Activated T-cell treated with anti-CD3 and anti-CD28 coated beads, Interleukin-2, amount 50 U/mL, for 72 hours (primary cell): Measurements from ENCODE around the gene FIZ1. TPM values are rescaled to one million over a fixed set of nuclear protein-coding genes. Genes with fewer than 3 reads are reported as not detected.
"Not testable (repeated sequence)": the region's sequence is repeated elsewhere in the genome, so short reads cannot be mapped to it uniquely, and the experiment has no call there.

Source experiments
- ATAC-seq, 2 donors: fragments of 150-1000 bp; cut with Tn5 transposase; replicated peaks in 1 of 2; 2 replicates each; pipeline ENCODE4 v1.10.0; 2021; ENCODE audit warnings: moderate library complexity in 2 of 2, mild to moderate bottlenecking in 1 of 2
- DNase-seq, 2 donors: peaks; one replicate each; pipeline ENCODE4 v3.0.0; 2021 to 2022; ENCODE audit warnings: mixed read lengths in 1 of 2
- H3K27ac Mint-ChIP-seq: one replicate; pipeline ENCODE4 v1.8.0; 2022; ENCODE audit warnings: mild to moderate bottlenecking, moderate library complexity, mixed read lengths
- H3K27me3 Mint-ChIP-seq: one replicate; pipeline ENCODE4 v1.8.0; 2022; ENCODE audit warnings: low read depth, mixed read lengths
- H3K36me3 Mint-ChIP-seq, 2 donors: one replicate each; pipeline ENCODE4 v1.8.0; 2022; ENCODE audit warnings: mixed read lengths in 2 of 2, mild to moderate bottlenecking in 1 of 2; ENCODE audit not compliant: insufficient read depth in 2 of 2
- H3K4me1 Mint-ChIP-seq: one replicate; pipeline ENCODE4 v1.8.0; 2022; ENCODE audit warnings: low read depth, mixed read lengths
- H3K4me3 Mint-ChIP-seq, 2 donors: one replicate each; pipeline ENCODE4 v1.8.0; 2022; ENCODE audit warnings: mild to moderate bottlenecking in 2 of 2, mixed read lengths in 2 of 2, moderate library complexity in 2 of 2
- H3K9me3 Mint-ChIP-seq, 2 donors: one replicate each; pipeline ENCODE4 v1.8.0; 2022; ENCODE audit warnings: mixed read lengths in 2 of 2
- total RNA-seq, 2 donors: library from RNA; stranded (reverse); gene quantifications; one replicate each; pipeline ENCODE4 v1.2.3, GENCODE V29; 2022

Gene FIZ1
- total RNA-seq, 2 donors from 2014 or later, result 16.2 to 17.3 TPM

GRCh38 chr19:55593096-55593772 lies 6.1 kb downstream of the FIZ1 start:
- DNase-seq (no peak), ATAC-seq (no peak)
- peaks cover 7% of the 10 kb centered on the region for H3K4me1 Mint-ChIP-seq
- H3K9me3 Mint-ChIP-seq, result peaks cover 1 to 3% of the 10 kb centered on the region in 2 donors
- H3K4me3 Mint-ChIP-seq, result no peak overlapping the region
- H3K27ac Mint-ChIP-seq, result no peak overlapping the region
- H3K27me3 Mint-ChIP-seq, result no peaks in the 10 kb centered on the region
- H3K36me3 Mint-ChIP-seq, result peaks cover 14 to 23% of the 10 kb centered on the region in 2 donors

DNA sequence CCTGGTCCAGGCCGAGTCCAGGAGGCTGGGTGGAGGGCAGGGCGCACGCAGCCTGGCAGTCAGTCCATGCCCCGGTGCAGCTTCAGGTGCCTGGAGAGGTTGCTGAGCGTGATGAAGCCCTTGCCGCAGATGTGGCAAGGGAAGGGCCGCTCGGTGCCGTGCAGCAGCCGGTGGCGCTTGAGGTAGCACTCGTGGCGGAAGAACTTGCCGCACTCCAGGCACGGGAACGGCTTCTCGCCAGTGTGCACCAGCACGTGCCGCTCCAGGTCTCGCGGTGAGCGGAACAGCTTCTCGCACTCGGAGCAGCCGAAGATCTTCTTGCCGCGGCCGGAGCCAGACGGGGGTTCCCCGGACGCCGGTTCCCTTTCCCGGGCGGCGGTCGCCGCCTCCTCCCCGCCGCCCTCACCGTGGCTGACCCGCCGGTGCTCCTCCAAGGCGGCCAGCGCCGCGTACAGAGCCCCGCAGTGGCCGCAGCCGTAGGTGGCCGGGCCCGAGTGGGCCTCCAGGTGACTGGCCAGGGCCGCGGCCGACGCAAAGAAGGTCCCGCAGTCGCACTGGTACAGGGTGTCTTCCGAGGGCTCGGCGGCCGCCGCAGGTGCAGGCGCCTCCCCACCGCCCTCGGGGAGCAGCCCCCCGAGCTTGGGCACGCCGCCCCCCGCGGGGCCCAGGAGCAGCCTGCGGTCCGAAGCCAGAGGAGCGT lies 6.8 kb downstream of the FIZ1 start:
- Mint-ChIP-seq H3K4me1 (peaks cover 5% of the 10 kb centered on the region), H3K9me3 (peaks cover 1 to 3% of the 10 kb centered on the region in 2 donors), H3K27ac (no peak overlapping the region), H3K36me3 (peaks cover 12 to 23% of the 10 kb centered on the region in 2 donors), H3K27me3 (no peaks in the 10 kb centered on the region), H3K4me3 (no peak overlapping the region)
- no peak for DNase-seq
- ATAC-seq, result no peak

GRCh38 chr19:55591555-55591954 lies 7.8 kb downstream of the FIZ1 start:
- H3K27me3 Mint-ChIP-seq, result no peaks in the 10 kb centered on the region
- ATAC-seq (no peak), DNase-seq (no peak)
- no peak overlapping the region for H3K27ac Mint-ChIP-seq
- peaks cover 12 to 16% of the 10 kb centered on the region in 2 donors for H3K36me3 Mint-ChIP-seq
- peaks cover 1 to 3% of the 10 kb centered on the region in 2 donors for H3K9me3 Mint-ChIP-seq
- no peak overlapping the region for H3K4me3 Mint-ChIP-seq
- peaks cover 11% of the 10 kb centered on the region for H3K4me1 Mint-ChIP-seq

GRCh38 chr19:55590617-55591016 lies 8.7 kb downstream of the FIZ1 start:
- Mint-ChIP-seq H3K4me1 (peaks cover 20% of the 10 kb centered on the region), H3K27ac (no peak overlapping the region), H3K27me3 (no peaks in the 10 kb centered on the region), H3K36me3 (peaks cover 8 to 10% of the 10 kb centered on the region in 2 donors), H3K9me3 (peaks cover 0 to 3% of the 10 kb centered on the region in 2 donors), H3K4me3 (no peak overlapping the region)
- ATAC-seq, result no peak
- DNase-seq, result no peak

DNA sequence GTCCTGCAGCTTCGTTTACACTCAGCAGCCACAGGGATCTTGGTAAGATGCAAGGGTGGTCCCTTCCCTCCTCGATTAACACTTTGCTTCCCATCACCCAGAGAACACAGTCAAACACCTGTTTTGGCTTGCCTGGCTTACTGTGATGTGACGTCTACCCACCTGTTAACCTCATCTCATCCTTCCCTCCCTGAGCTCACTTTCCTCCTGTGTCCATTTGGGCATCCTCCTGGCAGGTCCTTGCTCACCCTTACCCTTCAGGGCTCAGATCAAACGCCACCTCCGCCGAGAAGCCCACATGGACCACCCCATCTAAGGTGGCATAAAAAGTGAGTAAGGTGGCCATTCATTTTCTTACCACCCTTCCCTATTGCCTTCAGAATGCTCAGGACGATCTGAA lies 9.2 kb downstream of the FIZ1 start:
- Mint-ChIP-seq H3K9me3 (peaks cover 0 to 3% of the 10 kb centered on the region in 2 donors), H3K27me3 (no peaks in the 10 kb centered on the region), H3K27ac (no peak overlapping the region), H3K4me3 (no peak overlapping the region), H3K36me3 (peaks cover 3 to 5% of the 10 kb centered on the region in 2 donors), H3K4me1 (peaks cover 25% of the 10 kb centered on the region)
- DNase-seq (no peak), ATAC-seq (no peak)

DNA sequence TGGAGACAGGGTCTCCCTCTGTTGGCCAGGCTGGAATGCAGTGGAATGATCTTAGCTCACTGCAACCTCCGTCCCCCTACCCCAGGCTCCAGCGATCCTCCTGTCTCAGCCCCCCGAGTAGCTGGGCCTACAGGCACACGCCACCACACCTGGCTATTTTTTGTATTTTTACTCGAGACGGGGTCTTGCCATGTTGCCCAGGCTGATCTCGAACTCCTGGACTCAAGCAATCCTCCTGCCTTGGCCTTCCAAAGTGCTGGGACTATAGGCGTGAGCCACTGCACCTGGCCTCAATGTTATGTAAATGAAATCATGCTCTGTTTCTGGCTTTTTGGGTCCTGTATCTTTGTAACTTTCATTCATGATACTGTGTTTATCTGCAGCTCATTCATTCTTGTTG lies 10.6 kb downstream of the FIZ1 start:
- Mint-ChIP-seq H3K4me3 (no peak overlapping the region), H3K36me3 (no peaks in the 10 kb centered on the region), H3K9me3 (no peaks in the 10 kb centered on the region), H3K27me3 (no peaks in the 10 kb centered on the region), H3K27ac (no peak overlapping the region), H3K4me1 (peaks cover 26% of the 10 kb centered on the region)
- DNase-seq (no peak), ATAC-seq (no peak)

DNA sequence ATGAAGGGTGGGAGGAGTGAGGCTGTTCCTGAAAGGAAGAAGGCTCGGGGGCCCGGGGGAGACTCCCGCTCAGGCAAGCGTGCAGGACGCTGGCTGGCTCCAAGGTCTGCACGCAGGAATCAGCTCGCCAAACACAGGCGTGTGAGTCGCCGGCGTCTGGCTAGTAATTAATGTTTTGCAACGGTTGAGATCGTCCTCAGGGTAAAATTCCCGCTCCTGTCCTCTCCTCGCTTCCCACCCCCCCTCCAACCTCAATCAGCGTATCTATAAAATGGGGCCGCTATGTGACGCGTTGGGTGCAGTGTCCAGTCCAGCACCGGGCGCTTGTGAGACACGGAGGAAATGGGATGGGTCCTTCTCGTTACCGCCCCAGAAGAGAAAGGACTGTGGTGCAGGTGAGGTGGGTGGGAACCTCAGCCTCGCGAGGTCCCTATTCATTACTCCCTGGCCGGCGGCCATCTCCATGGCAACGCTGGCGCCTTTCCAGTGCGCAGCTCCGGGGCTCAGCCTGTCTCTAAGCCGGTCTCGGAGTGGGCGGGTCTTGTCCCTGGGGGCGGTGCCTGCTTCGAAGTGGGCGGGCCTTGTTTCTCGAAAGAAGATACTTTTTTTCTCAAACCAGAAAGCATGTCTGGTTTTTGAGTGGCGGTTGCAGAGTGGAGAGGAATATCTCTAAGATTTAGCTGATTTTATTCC lies 12.2 kb downstream of the FIZ1 start:
- H3K4me1 Mint-ChIP-seq, result peaks cover 26% of the 10 kb centered on the region
- no peaks in the 10 kb centered on the region for H3K36me3 Mint-ChIP-seq
- H3K27ac Mint-ChIP-seq, result no peak overlapping the region
- peak overlapping the region; percentile 70 to 87 for H3K4me3 Mint-ChIP-seq
- H3K27me3 Mint-ChIP-seq, result no peaks in the 10 kb centered on the region
- H3K9me3 Mint-ChIP-seq, result no peaks in the 10 kb centered on the region
- DNase-seq (peak; percentile 93 to 94), ATAC-seq (peak; percentile 98)

DNA sequence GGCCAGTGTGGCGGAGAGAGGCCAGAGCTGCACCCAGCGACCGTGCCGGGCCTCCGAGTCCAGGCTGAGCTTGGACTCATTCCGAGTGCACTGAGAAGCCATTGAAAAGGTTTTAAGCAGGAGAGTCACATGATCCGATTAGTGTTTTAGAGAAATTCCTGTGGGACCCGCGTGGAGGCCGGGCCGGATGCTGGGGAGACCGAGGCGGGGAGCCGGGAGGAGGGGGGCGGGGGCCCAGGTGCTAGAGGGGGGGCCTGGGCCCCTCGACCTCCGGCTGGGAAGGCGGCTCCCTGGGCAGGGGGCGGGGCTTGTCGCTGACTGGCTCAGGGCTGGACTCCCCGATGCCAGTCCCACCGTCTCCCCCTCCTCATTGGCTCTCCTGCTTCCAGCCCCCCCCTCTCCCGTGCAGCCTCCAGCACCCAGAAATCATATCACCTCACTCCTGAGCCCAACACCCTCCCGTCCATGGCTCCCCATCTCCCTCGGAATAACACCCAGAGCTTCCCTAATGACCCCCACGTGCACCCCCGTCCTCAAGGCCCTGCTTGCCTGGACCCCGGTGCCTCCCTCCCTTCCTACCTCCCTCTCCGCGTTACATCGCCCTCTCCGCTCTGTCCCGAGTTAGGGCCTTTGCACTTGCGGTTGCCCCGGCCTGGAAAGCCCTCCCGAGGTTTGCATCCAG lies 13.5 kb downstream of the FIZ1 start:
- Mint-ChIP-seq H3K27ac (no peak overlapping the region), H3K27me3 (no peaks in the 10 kb centered on the region), H3K9me3 (no peaks in the 10 kb centered on the region), H3K36me3 (no peaks in the 10 kb centered on the region), H3K4me1 (peaks cover 38% of the 10 kb centered on the region), H3K4me3 (peak overlapping the region; percentile 70 to 87)
- ATAC-seq, result peak; percentile 45 to 56
- peak; percentile 58 to 70 for DNase-seq

- ATAC-seq (no peak), DNase-seq (no peak)
- peak overlapping the region; percentile 70 to 87 for H3K4me3 Mint-ChIP-seq
- no peaks in the 10 kb centered on the region for H3K9me3 Mint-ChIP-seq
- no peak overlapping the region for H3K27ac Mint-ChIP-seq
- peaks cover 42% of the 10 kb centered on the region for H3K4me1 Mint-ChIP-seq
- H3K36me3 Mint-ChIP-seq, result peaks cover under 1% of the 10 kb centered on the region in 2 donors
- no peaks in the 10 kb centered on the region for H3K27me3 Mint-ChIP-seq
Measured at GRCh38 chr19:55584871-55585270, 14.4 kb downstream of the FIZ1 start.

DNA sequence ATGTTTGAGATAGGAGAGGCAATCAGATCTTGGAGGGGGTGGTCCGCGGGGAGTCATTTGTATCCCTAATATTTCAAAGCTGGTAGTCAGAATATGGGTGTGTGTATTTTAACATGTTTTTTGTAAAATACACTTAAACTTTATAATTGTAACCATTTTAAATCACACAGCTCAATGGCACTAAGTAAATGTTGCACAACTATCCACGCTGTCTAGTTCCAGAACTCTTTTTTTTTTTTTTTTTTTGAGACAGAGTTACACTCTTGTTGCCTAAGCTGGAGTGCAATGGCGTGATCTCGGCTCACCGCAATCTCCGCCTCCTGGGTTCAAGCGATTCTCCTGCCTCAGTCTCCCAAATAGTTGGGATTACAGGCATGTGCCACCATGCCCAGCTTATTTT lies 15.4 kb downstream of the FIZ1 start:
- H3K9me3 Mint-ChIP-seq, H3K27me3 Mint-ChIP-seq, DNase-seq, H3K27ac Mint-ChIP-seq, H3K4me3 Mint-ChIP-seq, ATAC-seq, H3K36me3 Mint-ChIP-seq: not testable (repeated sequence)
- H3K4me1 Mint-ChIP-seq, result peaks cover 47% of the 10 kb centered on the region

- H3K4me3 Mint-ChIP-seq, result peak overlapping the region in 1 of 2 donors; percentile 0
- H3K27me3 Mint-ChIP-seq, result not testable (repeated sequence)
- peaks cover 40% of the 10 kb centered on the region for H3K4me1 Mint-ChIP-seq
Measured at GRCh38 chr19:55582284-55582683, 17.0 kb downstream of the FIZ1 start.

DNA sequence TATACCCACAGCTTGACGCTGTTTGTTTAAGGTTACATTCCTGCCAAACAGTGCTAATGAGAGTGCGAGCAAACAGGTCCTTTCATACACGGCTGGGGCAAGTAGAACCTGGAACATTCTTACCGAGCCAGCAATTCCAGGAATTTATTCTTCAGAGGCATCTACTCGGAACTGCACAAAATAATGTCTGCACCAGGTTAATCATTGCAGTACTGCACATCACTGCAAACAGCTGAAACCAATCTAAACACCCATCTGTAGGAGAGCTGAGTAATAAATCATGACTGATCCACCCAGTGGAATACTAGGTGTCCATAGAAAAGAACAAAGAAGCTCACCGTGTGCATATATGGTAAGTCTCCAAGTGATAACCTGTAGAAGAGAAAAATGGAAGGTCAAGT lies 17.5 kb downstream of the FIZ1 start:
- H3K9me3 Mint-ChIP-seq, result no peaks in the 10 kb centered on the region
- H3K36me3 Mint-ChIP-seq, result peaks cover 6 to 8% of the 10 kb centered on the region in 2 donors
- peak overlapping the region; percentile 7 to 84 for H3K4me3 Mint-ChIP-seq
- peaks cover 36% of the 10 kb centered on the region for H3K4me1 Mint-ChIP-seq
- ATAC-seq (no peak), DNase-seq (no peak)
- no peaks in the 10 kb centered on the region for H3K27me3 Mint-ChIP-seq
- no peak overlapping the region for H3K27ac Mint-ChIP-seq

More at GRCh38 chr19:55582284-55582683, 17.0 kb downstream of the FIZ1 start:
- not testable (repeated sequence) for DNase-seq, H3K36me3 Mint-ChIP-seq, ATAC-seq, H3K9me3 Mint-ChIP-seq, H3K27ac Mint-ChIP-seq
